ENCODE measurements around the gene OR52R1.
"Not testable (repeated sequence)": the region's sequence is repeated elsewhere in the genome, so short reads cannot be mapped to it uniquely, and the experiment has no call there.

OR52R1 gene

DNA sequence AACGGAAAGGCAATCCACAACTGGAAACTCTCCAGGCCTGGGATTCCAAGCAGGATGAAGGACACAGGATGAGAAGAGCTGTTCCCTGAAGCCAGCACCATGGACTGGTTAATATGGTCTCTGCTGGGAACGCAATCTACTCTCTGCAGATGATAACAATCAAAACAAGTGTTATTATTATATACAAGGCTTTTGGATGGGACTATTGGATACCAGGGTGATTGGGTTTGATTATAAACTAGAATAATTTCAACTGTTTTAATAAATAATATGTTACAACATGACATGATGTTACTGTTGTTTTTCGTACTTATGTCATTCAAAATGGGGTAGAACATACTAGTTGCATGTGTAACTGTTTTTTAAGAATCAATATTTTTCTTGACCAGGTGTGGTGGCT lies at the start of gene OR52R1:
Gene OR52R1 (minus strand): TSS at position 101 of the 400 bp plus-strand sequence. CDS start 0 bp downstream, at position 101.
- DNase-seq: no peak

- peak; percentile 35 for DNase-seq
These were observed 46.9 kb upstream of the OR52R1 start for GRCh38 chr11:4851033-4851432.

GRCh38 chr11:4848908-4849532 lies 44.8 kb upstream of the OR52R1 start, which contains the start of gene OR51S1:
Gene OR51S1, minus strand, starts transcription at chr11:4849208. Its CDS starts 0 bp downstream, at chr11:4849208.
- DNase-seq: no peak

DNA sequence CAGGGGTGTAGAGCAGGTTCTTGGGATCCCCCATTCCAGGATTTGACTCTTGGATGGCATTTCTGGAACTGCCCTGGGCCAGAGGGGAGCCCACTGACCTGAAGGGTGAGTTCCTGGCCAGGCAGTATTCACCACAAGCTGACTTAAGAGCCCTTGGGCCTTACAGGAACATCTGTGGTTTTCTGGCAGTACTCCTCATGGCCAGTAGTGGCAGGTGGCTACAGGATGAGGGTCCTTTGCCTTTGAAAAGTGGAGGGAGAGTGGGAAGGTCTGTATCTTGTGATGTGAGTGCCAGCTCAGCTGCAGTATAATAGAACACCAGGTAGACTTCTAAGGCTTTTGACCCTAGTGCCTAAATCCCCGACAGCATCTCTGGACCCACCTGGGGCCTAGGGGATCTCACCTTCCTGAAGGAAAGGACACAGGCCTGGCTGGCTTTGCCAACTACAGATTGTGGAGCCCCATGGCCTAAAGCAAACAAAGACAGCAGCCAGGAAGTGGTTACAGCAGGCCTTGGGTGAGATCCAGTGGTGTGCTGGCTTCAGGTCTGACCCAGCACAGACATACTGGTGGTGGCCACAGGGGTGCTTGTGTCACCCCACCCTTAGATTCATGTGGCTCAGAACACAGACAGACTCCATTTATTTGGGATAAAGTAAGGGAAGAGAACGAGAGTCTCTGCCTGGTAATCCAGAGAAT lies 35.8 kb upstream of the OR52R1 start:
- peak; percentile 33 for DNase-seq

DNA sequence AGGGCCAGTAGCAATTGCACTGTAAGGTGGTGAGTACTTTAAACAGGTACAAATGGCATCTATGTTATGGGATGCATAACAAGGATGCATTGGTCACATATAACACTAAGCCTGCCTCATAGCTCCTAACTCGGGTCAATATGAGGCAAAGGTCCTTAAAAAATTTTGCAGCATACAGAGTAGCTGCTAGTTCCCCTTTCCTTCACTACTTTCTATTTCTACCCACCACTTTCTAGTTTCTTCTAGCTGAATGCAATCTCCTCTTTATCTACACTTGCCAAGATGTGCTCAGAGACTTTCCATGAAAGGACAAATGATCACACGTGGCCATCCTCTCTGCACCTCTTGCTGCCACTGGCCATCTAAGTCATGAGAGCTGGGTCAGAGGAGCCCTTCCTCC lies 26.7 kb upstream of the OR52R1 start:
- no peak for DNase-seq

DNA sequence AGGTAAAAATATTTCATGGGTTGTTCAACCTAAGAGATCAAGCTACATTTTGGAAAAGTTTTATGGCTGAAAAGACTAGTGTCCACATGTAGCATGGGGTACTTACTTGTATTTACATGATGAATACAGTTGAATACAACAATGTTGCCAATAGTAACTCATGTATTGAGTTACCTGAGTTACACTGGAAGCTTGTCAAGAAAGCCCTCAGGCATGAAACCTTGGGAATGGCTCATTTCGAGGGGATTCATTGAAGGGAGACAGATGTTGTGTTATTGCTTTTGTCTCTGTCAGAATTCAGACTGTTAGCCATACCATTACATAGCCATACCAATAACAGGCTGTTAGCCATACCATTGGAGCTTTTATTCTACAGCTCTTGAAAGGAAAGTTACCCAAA lies 26.2 kb upstream of the OR52R1 start:
- DNase-seq: peak; percentile 86

DNA sequence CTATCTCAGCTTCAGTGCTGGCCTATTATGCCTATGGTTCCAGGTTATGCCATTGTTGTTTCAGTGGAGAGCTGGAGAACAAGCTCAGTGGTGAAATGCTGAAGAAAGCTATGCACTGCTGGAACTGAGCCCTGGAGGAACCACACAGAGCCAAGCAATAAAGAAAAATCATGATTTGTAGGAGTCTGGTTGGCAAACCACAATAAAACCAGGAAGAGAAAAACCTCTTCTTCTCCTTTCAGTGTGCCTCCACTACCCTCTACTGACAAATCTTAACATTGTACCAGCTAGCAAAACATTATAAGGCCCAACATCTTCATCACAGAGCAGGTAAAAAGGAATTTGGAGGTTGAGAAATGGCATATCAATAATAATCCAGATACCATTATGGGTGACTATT lies 22.2 kb upstream of the OR52R1 start:
- peak; percentile 53 for DNase-seq

DNA sequence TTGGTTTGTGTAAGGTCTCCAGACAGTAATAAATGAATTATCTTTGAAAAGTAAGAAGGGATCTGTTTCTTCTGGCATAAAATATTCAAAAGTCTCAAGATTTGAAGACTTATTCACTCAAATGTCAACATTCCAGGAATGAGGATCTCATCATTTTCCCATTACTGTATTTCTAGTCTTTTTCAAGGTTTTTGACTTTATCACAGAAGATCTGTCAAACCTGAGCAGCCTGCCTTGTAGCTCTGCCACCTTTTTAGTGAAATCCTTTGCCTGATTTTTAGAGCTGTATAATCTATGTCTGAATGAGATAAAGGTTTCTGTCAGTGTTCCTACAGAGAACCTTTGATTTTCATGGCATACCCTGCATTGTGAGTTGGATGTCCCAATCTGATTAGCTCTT lies 21.0 kb upstream of the OR52R1 start:
- DNase-seq: no peak

GRCh38 chr11:4821021-4821420 lies 16.8 kb upstream of the OR52R1 start, which contains the start of gene OR51F2:
Gene OR51F2, plus strand, starts transcription at chr11:4821321. Its CDS starts 101 bp downstream, at chr11:4821422.
- no peak for DNase-seq

- DNase-seq: no peak
These were observed 5.1 kb upstream of the OR52R1 start for GRCh38 chr11:4809246-4809645.

DNA sequence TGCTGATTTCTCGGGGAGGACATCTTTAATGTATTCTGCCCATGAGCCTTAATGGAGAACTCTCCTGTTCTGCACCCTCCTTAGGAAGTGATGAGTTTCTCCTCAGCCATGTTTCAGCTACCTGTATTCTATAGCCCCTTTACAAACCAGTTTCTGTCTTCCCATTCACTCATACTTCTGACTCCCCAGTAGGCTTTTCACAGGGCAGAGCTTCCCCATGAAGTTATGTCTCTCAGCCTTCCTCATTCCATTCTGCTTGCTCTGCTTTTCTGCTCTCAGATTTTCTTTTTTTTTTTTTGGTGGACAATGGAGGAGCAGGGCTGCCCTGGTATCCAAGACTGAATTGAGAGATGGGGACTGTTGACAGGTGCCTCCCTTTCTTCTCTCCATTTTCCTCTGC lies 4.3 kb upstream of the OR52R1 start:
- DNase-seq: no peak

GRCh38 chr11:4801316-4801715 lies 2.9 kb downstream of the OR52R1 start:
- not testable (repeated sequence) for DNase-seq

DNA sequence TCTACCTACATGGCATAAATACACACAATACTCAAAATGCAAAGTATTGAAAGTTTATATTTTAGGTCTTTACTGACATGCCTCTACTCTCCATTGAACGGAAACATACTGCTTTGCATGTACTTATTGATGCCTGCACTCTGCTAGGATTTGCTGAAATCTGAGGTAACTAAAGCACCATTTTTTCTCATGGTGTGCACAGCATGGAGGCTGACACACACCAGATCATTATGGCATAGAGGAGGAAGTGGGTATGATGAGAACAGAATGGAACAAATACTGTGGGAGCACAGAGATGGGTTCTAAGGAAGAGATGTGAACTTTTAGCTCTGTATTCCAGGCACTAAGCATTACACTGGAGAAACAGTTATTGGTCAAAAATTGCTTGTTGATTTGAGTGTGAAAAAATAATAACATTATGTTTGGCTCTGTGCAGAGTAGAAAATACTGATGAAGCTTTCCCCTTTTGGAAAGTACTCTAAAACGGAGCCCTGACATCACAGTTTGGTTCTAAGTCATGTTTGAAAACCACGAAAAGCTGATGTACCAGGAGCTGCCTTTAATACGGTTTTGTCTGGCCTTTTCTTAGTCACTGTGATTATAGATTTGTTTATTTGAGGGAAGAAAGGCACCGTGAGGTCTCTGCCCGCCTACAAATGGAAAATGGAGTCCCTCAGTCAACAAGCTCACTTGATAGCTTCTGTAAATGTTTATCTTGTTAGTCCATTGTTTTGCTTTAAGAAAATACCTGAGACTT lies 5.6 kb downstream of the OR52R1 start:
- no peak for DNase-seq

- DNase-seq: no peak
These were observed 7.0 kb downstream of the OR52R1 start for GRCh38 chr11:4797206-4797605.

DNA sequence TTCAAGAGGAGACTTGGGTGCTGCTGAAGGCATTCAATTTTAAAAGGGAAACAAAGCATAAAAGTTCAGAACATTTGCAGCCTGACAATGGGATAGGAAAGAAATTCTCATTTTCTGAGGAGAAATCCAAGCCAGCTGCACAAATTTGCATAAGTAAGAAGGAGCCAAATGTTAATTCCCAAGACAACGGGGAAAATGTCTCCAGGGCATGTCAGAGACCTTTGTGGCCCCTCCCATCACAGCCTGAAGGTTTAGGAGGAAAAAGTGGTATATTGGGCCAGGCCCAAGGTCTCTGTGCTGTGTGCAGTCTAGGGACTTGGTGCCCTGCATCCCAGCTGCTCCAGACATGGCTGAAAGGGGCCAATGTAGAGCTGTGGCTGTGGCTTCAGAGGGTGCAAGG lies 21.7 kb downstream of the OR52R1 start:
- DNase-seq: no peak

DNA sequence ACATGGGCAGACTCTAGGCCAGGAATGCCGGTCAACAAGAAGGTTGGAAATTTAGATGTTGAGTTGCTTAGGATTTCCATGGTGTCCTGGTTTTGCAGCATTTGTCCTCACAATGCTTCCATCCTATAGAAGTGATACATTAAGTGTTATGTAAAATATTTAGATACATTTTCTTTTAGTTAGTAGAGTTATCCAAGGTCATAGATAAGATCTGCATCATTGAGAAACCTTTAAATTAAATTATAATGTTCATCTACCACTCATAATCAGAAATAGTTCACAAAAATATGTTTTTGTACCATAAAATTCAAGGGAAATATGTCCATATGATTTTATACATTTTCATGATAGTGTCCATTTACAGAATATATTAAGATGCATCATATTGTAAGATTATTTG lies 34.3 kb downstream of the OR52R1 start, which contains the start of gene OR51F1:
Gene OR51F1 (minus strand): TSS at position 101 of the 400 bp plus-strand sequence. CDS start 0 bp downstream, at position 101.
- DNase-seq: no peak

GRCh38 chr11:4768094-4768493 lies 36.1 kb downstream of the OR52R1 start:
- DNase-seq: no peak

DNA sequence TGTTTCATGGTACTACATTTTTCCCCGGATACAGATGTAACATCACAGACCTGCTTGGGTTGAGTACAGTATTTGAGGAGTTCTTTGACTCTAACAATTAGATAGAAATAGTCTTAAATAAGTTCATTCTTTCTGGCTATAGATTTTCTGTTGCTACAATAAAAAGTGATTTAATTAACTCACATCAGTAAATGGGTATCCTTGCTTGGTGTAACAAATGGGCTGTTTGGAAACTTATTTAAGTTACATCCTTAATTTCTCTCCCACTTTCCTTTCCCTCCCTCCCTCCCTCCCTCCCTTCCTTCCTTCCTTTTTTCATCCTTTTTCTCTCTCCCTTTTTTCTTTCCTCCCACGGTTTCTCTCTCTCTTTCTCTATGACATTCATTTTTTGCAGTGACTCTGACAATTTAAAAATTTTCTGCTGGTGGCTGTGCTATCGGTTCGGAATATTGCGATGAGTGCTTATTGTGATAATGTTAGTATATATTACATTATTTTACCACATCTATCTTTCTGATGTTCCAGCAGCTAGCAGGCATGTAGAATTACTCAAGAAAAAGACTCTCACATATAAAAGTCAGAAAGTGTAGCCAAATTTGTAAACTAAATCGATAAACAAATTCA lies 37.6 kb downstream of the OR52R1 start:
- DNase-seq: no peak

DNA sequence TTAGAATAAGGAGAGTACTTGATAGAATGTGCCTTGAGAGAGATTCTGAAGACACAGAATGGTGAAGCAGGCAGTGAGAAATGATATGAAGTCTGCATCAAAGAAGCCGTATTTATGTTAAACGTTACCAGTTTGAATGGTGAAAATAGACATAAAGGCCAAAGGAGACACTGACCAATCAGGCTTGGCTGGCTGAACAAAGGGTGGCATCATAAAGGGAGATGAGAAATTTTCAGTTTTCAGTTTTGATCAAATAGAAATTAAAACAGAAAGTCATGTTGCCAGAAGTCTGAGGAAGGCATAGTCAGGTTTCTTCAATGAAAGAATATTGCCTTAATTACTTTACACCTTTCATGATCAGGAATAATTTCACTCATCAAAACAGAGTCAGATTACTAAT lies 41.1 kb downstream of the OR52R1 start:
- no peak for DNase-seq

All from NCI-H69 (cell line).